Metanephros (tissue), 1 donor: ENCODE data around the gene DNAJC24. TPM values are rescaled to one million over a fixed set of nuclear protein-coding genes. Genes with fewer than 3 reads are reported as not detected.

Experiments used
- total RNA-seq: library from RNA; depleted of rRNA; stranded (reverse); fragments of >200 nt; gene quantifications from one replicate; pipeline ENCODE4 v1.2.3, GENCODE V29; 2014

DNAJC24 gene, protein sequence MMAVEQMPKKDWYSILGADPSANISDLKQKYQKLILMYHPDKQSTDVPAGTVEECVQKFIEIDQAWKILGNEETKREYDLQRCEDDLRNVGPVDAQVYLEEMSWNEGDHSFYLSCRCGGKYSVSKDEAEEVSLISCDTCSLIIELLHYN
- total RNA-seq: 13.9 TPM

DNA sequence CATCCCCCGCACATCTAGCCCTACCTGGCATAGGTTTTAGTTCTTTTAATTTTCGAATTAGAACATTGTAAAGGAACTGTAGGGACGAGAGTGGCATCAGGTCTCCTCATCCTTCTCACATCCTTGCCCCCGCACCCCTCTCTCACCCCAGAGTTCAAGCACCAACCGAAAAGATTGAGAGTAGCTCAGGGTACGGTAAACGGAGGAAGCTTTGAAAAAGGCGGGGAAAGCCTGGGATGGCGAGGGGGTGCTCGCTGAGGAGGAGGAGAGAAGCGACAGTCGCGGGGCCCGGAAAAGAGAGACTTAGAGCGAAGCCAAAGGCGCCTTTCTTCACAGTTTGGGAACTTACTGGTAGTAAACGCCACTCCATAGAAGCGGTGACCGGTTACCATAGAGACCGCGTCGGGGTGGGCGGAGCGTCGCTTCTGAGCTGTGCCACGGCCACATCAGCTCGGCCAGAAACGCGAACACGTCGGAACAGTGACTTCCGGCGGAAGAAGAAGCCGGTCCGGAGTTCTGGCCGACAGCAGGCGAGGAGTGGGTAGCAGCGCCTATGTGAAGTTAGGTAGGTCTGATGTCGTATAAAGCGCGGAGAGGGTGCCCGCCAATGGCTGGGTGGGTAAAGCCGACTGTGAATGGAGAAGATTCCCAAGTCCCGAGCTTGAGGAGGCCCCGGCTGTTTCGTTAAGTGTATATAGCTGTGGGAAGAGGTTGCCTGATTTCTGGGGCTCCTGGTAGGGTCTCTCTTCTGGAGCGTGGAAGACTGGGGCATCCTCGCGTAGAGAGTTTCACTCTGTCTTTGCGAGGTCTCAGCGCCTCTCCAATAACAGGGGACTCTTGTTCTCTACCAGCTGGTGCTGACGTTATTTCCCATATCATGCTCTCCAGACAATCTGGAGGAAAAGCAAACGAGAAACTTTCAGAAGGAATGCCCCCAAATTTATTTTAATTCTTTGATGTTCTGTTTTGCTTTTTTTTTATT lies at the start of gene DNAJC24, which contains the start of gene DCDC1:
TSS of gene DNAJC24 (plus strand) at position 513 of the 982 bp plus-strand sequence. CDS start 889 bp downstream, outside the sequence.
TSS of gene DCDC1 (minus strand) at position 392 of the 982 bp plus-strand sequence. CDS start 41,459 bp downstream, outside the sequence.

Other genes starting within 250 kb of the DNAJC24 start
- gene DCDC1, start 121 bp upstream of the DNAJC24 start, total RNA-seq: 8.6 TPM
- 26.0 TPM for gene IMMP1L, start 139.8 kb downstream of the DNAJC24 start, total RNA-seq
- gene ELP4, start 139.9 kb downstream of the DNAJC24 start, total RNA-seq: 42.0 TPM